GM19239 (cell line): ENCODE data around the gene ASPG.

Experiments
- DNase-seq: peaks from one replicate; pipeline ENCODE4 v3.0.0; 2011; ENCODE audit warnings: low spot score; ENCODE audit not compliant: insufficient read length
- FAIRE-seq: peaks from 2 replicates; lab custom pipeline; 2011; peaks lifted over from hg19 to GRCh38; lab: Jason Lieb, UNC

The ASPG gene

GRCh38 chr14:104113631-104114420 lies 28.3 kb downstream of the ASPG start:
- FAIRE-seq (no peak), DNase-seq (no peak)

DNA sequence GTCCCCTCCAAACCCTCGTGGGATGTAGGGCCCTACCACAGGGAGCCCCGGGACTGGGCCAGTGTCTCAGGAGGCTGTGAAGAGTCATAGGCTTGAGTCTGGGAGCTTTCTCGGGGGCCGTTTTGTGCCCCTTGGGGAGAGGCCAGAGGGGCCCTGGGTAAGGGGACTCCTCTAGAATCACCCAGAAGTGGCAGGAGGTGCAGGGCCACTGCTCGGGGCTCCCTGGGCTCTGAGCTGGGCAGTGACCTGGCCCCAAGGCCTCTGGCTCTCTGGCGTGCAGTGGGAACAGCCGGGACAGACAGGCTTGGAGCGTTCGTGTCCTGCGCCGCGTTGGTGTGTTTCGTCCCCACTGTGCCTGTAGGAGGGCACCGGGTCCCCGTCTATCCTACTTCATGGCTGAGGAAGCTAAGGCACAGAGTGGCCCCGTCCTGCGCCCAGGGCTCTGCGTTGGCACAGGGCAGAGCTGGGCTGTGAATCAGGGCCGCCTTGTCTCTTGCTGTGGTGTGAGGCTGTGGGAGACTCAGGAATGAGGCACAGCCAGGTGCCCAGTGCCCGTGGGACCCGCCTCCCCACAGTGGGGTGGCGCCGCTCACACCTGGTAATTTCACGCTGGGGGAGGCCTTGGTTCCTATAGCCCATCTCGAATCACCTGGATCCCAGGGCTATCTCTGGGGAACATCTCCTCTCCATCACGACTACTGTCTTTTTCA lies 29.1 kb downstream of the ASPG start:
- no peak for FAIRE-seq

GRCh38 chr14:104115131-104115600 lies 29.7 kb downstream of the ASPG start:
- no peak for FAIRE-seq
- DNase-seq: no peak

More for the DNA sequence above, 29.1 kb downstream of the ASPG start:
- DNase-seq: no peak

GRCh38 chr14:104115691-104116287 lies 30.3 kb downstream of the ASPG start:
- FAIRE-seq (no peak), DNase-seq (no peak)

DNA sequence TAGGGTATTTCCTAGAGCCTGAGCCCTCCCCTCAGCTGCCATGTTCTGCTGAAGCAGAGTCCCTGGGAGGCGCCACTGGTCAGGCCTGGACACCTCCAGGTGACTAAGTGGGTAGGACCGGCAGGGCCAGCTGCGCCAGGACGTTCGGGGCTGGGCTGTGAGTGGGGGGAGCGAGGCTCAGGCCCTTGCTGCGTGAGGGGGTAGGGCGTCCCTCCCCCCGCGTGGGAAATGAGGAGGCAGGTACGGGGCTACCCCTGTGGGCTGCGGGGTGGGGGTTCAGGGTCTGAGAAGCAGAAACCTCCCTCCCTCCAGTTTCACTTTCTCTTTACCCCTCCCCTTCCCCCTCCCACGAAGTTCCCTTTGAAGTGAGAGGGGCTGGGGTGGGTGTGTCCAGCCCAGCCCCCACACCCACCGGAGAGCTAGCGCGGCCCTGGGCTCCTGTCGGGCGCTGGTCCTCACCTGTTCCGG lies 30.8 kb downstream of the ASPG start:
- FAIRE-seq: no peak

DNA sequence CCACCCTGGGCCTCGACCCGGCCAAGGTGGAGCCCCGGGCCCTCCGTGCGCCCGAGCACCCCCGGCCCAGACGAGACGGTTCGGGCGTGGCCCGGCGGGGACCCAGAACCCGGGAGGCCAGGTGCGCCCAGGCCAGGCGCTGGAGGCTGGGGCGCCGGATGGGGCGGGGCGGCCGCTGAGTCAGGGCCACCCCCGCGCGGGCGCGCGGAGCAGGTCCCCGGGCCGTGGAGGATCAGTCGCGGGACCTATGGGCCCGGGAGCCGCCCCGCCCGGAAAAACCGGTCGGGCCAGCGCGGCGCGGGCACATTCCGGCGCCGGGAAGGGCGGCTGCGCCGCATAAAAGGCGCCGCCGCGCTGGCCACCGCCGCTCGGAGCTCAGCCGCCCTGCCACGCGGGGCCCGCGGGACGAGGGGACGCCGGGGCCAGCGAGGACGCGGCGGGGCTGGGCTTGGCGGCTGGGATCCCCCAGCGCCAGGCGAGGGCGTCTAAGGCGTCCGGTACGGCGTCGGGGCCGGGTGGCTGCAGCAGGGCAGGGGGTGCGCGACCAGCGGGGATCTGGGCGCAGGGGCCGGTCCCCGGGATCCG lies 31.3 kb downstream of the ASPG start:
- DNase-seq: no peak
- FAIRE-seq: no peak

More for the DNA sequence above, 30.8 kb downstream of the ASPG start:
- no peak for DNase-seq

DNA sequence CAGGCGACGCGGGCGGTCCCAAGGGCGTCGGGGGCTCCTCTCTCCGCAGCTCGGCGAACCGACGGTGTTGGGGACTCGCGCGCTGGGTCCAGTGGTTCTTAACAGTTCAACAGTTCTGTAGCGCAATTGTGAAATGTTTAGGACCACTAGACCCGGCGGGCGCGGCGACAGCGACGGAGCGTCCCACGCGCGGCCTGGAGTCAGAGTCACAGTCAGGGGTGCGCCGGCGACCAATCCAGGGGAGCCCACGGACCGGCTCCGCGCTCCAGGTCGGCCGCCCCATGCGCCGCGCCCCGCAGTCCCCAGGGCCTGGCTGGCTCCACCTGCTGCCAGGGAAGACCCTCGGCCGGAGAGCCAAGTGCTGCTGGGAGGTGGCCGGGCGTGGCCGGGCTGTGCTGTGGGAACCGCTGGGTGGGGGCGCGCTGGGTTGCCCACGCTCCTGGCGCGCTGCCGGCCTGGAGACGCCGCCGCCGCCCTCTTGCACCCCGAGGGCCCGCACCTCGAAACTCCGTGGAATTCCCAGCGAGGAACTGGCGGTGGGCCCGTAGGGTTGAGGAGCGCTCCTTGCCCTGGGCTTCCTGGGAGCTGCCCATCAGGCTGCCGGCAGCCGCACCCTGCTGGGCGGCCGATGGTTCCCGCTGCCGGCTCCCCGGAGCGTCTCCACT lies 32.0 kb downstream of the ASPG start:
- no peak for FAIRE-seq
- DNase-seq: no peak

GRCh38 chr14:104118006-104118844 lies 32.7 kb downstream of the ASPG start:
- FAIRE-seq (no peak), DNase-seq (no peak)

DNA sequence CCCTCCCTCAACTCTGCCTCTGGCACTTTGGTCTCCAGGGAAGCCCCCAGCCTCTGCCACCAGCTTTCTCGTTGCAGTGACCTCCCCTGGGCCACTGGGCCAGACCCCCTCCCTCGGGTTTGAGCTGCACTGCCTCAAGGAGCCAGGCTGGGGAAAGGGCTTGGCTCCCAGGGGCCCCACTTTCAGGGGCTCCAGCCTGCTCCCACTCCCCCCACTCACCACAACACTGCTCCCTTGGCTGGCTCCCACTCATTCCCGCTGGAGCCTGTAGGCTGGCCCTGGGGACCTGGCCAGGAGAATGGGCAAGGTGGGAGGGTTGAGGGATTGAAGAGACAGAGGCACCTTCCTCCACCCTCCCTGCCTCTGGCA lies 33.6 kb downstream of the ASPG start:
- FAIRE-seq: no peak
- DNase-seq: no peak

- FAIRE-seq: no peak
- DNase-seq: no peak
Measured at GRCh38 chr14:104119488-104120251, 34.2 kb downstream of the ASPG start.

DNA sequence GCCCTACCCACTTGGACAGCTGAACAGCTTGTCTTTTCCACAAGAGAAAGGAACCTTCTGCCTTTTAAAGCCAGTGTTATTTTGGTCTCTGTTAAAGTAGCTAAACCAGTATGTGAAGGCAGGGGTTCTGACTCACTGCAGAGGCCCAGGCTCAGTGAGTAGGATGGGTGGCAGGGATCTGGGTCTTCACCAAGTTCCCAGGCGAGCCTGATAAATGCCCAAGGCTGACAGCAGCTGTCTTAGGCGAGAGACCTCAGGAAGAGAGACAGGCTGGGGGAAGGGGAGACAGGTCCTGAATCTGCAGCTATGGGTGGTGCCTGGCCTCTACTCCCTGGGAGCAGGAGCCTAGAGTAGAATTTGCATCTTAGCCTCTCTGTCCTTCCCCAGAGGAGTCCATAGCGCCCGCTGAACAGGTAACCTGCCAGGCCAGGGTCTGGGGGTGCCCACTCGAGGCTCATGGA lies 34.8 kb downstream of the ASPG start:
- DNase-seq (no peak), FAIRE-seq (no peak)

DNA sequence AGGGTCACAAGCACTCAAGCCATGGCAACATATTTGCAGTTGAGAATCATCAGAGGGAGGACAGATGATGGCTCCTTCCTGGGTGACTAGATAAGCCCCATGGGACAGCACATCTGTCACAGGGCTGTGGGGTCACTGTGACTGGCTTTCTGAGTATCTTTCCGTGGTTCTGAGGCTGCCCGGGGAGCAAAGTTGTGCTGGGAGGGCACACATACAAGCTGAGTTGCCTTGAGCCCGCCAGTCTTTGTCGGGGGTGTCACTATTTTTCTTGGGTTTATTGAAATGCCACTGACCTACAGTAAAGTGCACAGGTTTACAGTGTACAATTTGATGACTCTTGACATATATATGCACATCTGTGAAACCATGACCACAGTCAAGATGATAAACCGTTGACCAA lies 35.6 kb downstream of the ASPG start:
- no peak for DNase-seq
- no peak for FAIRE-seq

DNA sequence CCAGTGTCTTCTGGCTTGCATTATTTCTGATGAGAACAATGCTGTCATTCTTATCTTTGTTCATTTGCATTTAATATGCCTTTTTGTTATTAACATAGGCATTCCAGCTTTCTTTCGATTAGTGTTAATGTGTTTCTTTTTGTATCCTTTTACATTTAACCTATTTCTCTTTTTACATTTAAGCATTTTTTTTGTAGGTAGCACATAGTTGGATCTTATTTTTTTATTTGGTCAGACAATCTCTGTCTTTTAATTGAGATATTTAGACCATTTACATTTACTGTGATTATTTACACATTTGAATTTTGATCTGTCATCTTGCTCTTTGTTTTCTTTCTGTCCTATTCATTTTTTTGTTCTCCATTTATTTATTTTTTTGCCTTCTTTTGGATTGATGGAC lies 38.4 kb downstream of the ASPG start:
- FAIRE-seq: no peak
- no peak for DNase-seq

GRCh38 chr14:104125011-104125410 lies 39.5 kb downstream of the ASPG start:
- DNase-seq (no peak), FAIRE-seq (no peak)

GRCh38 chr14:104126753-104127152 lies 41.3 kb downstream of the ASPG start:
- DNase-seq (no peak), FAIRE-seq (no peak)

GRCh38 chr14:104128981-104129380 lies 43.5 kb downstream of the ASPG start:
- no peak for FAIRE-seq
- DNase-seq: no peak

DNA sequence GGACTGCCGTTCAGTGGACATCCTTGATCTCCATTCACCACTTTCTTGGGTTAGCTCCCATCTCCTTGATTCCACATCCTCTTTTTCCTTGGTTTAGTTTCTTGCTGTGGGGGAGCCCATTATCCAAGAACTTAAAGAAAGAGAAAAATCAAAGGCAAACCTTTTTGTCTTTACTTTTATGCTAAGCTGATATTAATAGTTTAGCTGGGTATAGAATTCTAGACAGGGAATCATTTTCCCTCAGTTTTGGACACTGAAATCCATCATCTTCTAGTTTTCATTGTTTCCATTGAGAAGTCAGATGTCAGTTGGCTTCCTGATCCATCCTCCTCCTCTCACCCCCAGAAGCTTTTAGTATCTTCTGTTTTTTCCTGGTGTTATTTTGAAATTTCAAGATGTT lies 44.1 kb downstream of the ASPG start:
- no peak for FAIRE-seq

DNA sequence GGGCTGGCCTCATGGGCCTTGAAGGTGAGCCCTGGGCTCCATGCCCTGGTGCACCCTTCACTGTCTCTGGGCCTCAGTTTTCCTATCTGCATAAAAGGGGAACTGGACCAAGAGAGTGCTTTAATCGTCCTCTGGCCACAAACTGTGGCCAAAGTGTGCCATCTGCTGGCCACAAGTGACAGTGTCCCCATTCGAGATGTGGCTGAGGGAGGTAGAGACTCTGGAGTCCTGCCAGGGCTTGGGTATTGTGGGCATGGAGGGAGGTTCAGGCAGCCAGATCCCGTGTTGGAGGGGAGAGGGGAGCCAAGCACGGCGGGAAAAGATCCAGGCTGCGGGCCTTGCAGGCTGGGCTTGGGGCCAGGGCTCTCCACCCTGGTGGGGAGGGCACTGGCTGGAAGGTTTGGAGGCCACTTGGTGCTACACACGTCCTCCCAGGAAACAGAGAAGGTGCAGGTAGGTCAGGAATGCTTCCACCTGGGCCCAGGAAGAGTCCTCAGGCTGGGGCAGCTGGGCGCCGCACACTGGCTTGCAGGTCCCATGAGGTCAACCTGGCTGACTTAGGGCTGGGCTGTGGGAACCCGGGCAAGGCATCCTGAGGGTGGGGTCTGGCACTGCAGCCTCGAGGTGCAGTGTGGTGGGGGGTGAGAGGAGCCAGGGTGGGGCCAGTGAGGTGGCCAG lies 45.6 kb downstream of the ASPG start:
- FAIRE-seq: no peak
- no peak for DNase-seq

More for the DNA sequence above, 44.1 kb downstream of the ASPG start:
- DNase-seq: no peak
